ENCODE measurements around the gene PLCB2. TPM values are rescaled to one million over a fixed set of nuclear protein-coding genes. Genes with fewer than 3 reads are reported as not detected.

Gene PLCB2
- total RNA-seq, 1 donor from 2014 or later: 0.81 TPM

- no peak for TF ChIP-seq CTCF (conservative IDR thresholded peaks at IDR 0.05; ENCODE audit: low read depth, low read length)
- no peak overlapping the region for H3K4me3 ChIP-seq (ENCODE audit: low read depth, low read length)
- DNase-seq (ENCODE audit: low read depth): no peak
Measured at GRCh38 chr15:40250304-40250656, 57.5 kb downstream of the PLCB2 start.

- no peak for DNase-seq (ENCODE audit: low read depth)
- TF ChIP-seq CTCF (conservative IDR thresholded peaks at IDR 0.05; ENCODE audit: low read depth, low read length): no peak
- no peak overlapping the region for H3K4me3 ChIP-seq (ENCODE audit: low read depth, low read length)
Measured at GRCh38 chr15:40249477-40250303, 58.0 kb downstream of the PLCB2 start.

- no peak overlapping the region for H3K4me3 ChIP-seq (ENCODE audit: low read depth, low read length)
- DNase-seq (ENCODE audit: low read depth): no peak
- TF ChIP-seq CTCF (conservative IDR thresholded peaks at IDR 0.05; ENCODE audit: low read depth, low read length): no peak
Measured at GRCh38 chr15:40248006-40248783, 59.5 kb downstream of the PLCB2 start.

- no peak for TF ChIP-seq CTCF (conservative IDR thresholded peaks at IDR 0.05; ENCODE audit: low read depth, low read length)
- no peak overlapping the region for H3K4me3 ChIP-seq (ENCODE audit: low read depth, low read length)
- no peak for DNase-seq (ENCODE audit: low read depth)
Measured at GRCh38 chr15:40247406-40247971, 60.2 kb downstream of the PLCB2 start.

GRCh38 chr15:40246496-40247280 is 61.0 kb downstream of the PLCB2 start:
- TF ChIP-seq CTCF (conservative IDR thresholded peaks at IDR 0.05; ENCODE audit: low read depth, low read length): no peak
- DNase-seq (ENCODE audit: low read depth): no peak
- H3K4me3 ChIP-seq (ENCODE audit: low read depth, low read length): no peak overlapping the region

- H3K4me3 ChIP-seq (ENCODE audit: low read depth, low read length): no peak overlapping the region
- DNase-seq (ENCODE audit: low read depth): no peak
- TF ChIP-seq CTCF (conservative IDR thresholded peaks at IDR 0.05; ENCODE audit: low read depth, low read length): no peak
Measured at GRCh38 chr15:40245666-40246450, 61.9 kb downstream of the PLCB2 start.
